Left forelimb (tissue), 1 donor: ENCODE data around the gene NDOR1.
"Not testable (repeated sequence)": the region's sequence is repeated elsewhere in the genome, so short reads cannot be mapped to it uniquely, and the experiment has no call there.

Source experiments
- DNase-seq: peaks from one replicate; pipeline ENCODE4 v3.0.0-alpha.2; 2018; ENCODE audit warnings: low spot score

Gene NDOR1

DNA sequence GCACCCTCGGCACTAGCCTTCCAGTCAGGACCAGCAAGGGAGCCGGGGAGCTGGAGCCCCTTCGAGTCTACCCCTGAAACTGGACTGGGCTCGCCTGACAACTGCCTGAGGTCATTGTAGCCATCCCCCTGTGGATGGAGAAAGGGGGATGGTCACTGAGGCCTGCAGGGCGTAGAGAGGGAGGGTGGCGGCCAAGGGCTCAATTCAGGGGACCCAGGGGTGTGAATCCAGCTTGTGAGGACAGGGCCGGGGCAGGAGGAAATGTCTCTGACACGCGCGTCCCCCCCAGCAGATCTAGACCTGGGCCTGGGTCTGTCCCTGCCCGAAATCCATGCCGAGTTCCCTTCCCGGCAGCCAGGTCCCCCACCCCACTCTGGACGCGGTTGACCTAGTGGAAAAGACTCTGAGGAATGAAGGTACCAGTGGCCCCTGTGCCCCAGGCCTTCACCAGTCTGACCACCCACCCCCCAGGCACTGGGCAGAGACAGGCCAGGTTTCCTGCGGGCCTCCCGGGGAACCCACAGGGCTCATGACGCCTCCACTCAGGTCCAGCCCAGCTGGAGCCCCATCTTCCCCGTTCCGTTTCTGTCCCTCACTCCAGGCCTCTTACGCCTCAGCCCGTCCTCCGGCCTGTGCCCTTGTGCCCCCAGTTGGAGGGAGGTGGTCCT, 26.0 kb downstream of the NDOR1 start:
- DNase-seq, result no peak

DNA sequence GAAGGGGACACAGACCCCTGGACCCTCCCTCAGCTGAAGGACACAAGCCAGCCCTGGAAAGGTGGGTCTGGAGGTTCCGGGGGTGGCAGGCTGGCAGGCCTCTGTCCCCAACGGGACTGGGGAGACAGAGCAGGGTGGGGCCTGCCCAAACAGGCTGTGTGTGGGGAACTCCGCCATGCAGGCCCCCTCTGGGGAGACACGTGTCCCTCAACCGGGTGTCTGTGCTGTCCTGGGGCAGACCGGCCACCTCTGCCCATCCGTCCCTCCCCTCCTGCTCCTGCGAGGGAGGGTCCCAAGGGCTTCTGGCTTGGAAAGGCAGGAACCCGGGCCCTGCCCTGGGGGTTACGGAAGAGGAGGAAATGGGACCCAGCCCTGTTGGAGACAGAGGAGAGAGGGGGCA, 26.6 kb downstream of the NDOR1 start:
- no peak for DNase-seq

DNA sequence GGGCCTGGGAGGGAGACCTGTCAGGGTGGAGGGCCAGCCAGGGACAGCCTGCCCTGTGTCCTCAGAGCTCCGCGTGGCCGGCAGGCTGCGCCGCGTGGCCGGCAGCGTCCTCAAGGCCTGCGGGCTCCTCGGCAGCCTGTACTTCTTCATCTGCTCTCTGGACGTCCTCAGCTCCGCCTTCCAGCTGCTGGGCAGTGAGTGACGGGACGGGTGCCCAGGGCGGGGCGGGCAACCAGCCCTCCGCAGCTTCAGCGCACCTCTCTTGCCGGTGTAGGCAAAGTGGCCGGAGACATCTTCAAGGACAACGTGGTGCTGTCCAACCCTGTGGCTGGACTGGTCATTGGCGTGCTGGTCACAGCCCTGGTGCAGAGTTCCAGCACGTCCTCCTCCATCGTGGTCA, 27.0 kb downstream of the NDOR1 start:
- no peak for DNase-seq

DNA sequence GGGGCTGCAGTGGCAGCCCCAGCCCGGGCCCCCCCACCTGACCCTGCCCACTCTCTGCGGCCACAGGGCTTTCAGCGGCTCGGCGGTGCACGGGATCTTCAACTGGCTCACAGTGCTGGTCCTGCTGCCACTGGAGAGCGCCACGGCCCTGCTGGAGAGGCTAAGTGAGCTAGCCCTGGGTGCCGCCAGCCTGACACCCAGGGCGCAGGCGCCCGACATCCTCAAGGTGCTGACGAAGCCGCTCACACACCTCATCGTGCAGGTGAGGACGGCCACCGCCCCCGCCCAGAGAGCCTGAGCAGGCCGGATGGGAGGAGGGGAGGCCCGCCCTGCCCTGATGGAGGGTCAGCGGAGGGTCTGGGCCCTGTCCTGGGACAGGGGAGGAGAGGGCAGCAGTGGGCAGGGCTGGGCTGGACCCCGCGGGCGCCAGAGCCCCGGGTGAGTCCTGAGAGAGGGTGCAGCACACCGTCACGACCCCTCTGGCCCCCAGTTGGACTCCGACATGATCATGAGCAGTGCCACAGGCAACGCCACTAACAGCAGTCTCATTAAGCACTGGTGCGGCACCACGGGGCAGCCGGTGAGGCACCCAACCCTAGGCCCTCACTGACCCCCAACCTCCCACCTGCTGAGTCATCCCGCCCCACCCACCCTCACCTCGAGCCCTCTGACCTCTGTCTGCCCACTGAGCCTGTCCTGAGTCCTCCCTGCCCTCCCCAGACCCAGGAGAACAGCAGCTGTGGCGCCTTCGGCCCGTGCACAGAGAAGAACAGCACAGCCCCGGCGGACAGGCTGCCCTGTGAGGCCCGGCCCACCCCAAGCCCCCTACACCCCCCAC, 27.9 kb downstream of the NDOR1 start:
- DNase-seq, result no peak

DNA sequence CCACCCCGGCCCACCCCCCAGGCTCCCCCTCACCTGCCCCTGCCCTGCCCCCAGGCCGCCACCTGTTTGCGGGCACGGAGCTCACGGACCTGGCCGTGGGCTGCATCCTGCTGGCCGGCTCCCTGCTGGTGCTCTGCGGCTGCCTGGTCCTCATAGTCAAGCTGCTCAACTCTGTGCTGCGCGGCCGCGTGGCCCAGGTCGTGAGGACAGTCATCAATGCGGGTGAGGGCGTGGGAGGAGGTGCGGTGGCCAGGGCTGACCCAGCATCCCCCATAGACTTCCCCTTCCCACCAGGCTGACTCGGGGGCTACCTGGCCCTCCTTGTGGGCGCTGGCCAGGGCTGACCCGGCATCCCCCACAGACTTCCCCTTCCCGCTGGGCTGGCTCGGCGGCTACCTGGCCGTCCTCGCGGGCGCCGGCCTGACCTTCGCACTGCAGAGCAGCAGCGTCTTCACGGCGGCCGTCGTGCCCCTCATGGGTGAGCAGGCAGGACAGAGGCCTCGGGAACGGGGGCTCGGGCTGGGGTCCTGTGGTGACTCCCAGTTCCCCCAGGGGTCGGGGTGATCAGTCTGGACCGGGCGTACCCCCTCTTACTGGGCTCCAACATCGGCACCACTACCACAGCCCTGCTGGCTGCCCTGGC, 28.7 kb downstream of the NDOR1 start:
- no peak for DNase-seq

DNA sequence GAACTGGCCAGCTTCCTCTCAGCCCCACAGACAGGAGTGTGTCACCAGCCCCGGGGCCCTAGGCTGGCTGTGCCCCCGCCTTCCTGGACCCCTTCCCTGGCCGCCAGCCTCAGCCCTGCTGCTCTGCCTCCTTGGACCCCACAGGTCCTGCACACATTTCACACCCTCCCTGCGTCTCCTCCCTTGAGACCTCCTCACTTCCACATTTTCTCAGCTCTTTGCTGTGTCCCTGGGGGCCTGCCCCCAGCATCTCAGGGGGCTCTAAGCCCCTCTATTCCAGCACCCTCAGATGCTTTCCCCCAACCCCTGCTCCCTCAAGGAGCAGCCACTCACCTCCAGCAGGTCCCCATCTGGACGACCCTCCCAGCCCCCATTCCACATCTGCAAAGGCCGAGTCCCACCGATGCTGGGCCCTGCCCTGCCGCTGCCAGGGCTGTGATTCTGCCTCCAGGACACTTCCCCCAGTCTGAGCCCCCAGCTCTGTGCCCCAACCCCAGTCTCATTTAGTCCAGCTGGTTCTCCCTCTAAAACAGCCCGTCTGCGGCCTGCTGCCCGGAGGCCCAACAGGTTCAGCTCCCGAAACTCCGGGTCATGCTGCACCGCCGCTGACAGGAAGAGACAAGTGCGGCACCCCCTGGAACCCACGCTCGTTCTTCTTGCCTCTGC, 29.4 kb downstream of the NDOR1 start:
- no peak for DNase-seq

DNA sequence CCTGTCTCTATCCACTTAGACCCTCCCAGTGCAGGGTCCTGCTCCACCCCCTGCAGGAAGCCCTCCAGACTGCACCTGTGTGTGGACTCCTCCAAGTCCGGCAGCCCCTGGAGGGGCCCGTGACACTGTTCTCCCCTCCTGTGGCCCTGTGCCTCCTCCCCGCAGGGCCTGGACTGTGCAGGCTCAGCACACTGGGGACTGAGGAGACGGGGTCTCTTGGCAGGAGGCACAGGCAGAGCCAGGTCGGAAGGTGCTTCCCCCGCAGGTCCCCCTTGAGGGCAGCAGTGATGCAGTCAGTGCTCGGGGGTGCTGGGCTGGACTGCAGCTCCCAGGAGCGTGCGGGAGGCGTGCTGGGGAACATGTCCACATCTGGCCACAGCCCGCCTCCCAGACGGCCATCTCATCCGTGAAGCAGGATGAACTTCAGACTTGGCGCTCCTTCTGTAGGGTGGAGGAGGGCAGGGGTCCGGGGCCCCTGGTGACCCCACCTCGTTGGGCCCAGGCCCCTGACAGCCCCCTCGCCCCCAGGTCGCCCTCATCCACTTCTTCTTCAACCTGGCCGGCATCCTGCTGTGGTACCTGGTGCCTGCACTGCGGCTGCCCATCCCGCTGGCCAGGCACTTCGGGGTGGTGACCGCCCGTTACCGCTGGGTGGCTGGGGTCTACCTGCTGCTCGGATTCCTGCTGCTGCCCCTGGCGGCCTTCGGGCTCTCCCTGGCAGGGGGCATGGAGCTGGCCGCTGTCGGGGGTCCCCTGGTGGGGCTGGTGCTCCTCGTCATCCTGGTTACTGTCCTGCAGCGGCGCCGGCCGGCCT, 30.1 kb downstream of the NDOR1 start:
- DNase-seq, result no peak

DNA sequence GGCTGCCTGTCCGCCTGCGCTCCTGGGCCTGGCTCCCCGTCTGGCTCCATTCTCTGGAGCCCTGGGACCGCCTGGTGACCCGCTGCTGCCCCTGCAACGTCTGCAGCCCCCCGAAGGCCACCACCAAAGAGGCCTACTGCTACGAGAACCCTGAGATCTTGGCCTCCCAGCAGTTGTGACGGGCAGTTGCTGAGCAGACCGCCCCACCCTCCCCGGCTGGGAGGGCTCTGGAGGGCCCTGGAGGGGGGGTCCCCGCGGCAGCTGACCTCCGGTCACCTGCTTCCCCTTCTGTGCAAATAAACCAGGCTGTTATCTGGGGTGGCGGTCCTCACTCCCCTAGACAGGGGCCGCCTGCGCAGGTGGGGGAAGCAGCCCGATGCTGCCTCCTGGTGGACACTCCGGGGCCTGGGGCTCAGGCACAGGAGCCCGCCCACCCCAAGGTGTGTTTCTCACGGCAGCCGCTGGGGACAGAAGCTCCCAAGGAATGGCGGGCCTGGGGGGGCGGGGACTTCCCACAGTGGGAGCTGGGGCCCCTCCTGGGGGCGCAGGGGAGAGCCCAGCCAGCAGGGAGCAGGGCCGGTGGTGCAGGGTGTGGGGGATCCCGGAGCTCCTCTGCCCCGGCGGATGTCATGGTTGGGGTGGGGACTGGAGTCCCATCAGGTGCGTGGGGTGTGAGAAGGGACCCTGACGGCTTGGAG, 30.9 kb downstream of the NDOR1 start:
- peak; percentile 87 for DNase-seq

DNA sequence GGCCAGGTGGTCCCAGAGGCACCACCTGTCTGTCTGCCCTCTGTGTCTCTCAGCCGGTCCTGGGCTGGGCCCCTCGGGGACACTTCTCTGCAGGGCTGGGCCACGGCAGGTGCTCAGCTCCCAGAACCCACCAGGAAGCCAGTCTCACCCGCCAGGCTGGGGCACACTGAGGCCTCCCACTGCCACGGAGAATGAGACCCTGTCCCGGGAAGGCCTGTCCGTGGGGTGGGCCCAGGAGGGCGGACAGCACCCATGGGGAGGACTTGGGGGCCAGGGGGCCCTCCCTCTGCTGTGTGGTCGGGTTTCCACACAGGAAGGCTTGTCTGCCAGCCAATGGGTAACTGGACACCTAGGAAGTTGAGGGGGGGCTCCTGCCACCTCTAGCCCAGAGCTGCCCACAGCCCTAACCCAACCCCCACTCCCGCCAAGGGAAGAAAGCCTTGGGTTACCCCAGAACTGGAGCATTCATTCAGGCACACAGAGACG, 31.5 kb downstream of the NDOR1 start:
- no peak for DNase-seq

DNA sequence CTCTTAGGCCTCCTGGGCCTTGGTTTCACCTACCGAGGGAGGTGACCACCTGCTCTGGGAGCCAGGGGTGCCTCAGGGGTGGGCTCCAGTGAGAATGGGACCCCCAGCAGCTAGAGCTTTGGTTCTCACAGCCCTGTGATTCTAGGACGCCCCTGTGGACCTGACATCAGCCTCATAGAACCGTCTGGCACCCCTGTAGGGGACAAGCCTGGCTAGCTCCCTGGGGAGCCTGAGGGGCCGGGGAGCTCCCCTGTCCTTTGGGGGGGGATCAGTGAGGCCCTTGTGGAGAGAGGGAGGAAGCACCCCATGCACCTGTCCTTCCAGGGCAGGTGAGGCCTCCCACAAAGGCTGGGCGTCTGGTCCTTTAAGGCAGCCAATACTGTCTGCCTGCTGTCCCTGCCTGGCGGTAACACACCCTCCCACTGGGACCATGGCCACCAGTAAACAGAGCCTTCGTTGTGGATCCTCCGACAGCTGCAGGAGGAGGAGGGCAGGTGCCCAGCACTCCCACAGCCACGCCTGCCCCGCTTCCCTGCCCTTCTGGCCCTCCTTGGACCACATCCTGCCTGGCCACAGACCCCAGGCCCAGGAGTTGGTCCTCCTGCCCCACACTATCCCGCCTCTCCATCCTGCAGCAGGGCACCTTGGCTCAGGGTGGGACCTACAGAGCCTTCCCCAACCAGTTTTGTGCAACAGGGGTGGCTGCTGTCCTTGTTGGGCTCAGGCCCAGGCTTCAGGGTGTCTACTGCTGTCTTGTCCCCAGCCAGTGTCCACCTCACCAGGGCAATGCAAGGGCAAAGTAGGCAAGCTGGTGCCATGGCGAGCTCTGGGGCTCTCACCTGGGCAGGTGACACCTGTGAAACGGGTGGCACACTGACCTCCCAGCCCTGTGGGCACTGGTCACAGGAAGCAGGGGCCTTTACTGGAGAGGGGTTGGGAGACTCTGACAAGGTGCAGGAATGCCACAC, 32.5 kb downstream of the NDOR1 start:
- no peak for DNase-seq

DNA sequence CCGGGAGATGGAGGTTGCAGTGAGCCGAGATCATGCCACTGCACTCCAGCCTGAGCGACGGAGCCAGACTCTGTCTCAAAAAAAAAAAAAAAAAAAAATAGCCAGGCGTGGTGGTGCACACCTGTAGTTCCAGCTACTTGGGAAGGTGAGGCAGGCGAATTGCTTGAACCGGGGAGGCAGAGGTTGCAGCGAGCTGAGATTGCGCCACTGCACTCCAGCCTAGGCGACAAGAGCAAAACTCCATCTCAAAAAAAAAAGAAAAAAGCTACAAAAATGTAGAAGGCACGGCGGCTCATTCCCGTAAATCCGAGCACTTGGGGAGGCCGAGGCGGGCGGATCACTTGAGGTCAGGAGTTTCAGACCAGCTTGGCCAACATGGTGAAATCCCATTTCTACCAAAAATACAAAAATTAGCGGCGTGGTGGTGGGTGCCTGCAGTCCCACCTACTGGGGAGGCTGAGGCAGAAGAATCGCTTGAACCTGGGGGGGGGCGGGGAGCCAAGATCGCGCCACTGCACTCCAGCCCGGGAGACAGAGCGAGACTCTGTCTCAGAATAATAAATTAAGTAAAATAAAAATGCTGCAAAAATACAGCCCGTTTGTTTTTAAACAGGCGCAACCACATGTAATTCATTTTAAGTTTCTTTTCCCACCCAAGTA, 34.2 kb downstream of the NDOR1 start:
- not testable (repeated sequence) for DNase-seq

DNA sequence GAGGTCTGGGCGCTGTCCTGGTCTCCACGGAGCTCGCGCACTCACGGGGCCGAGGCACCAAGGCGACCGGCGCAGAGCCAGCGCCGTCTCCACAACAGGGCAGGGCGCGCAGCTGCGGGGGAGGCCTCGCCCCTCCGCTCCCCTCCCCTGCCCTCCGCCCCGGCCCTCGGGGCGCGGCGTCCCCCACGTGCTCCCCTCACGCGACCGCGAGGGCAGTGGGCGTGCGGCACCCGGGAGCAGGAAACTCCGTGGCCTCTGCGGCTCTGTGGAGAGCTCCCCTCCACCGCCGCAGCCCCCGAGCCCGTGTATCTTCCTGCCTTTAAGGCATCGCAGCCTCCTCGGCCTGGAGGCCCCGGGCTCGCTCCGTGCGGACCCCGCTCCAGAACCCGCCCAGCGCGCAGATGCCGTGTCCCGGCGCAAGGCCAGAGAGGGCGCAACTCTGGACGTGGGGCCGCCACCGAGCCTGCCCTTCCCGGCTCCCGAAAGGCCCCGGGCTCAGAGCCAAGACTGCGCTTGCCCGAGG, 34.9 kb downstream of the NDOR1 start:
- peak; percentile 88 for DNase-seq

DNA sequence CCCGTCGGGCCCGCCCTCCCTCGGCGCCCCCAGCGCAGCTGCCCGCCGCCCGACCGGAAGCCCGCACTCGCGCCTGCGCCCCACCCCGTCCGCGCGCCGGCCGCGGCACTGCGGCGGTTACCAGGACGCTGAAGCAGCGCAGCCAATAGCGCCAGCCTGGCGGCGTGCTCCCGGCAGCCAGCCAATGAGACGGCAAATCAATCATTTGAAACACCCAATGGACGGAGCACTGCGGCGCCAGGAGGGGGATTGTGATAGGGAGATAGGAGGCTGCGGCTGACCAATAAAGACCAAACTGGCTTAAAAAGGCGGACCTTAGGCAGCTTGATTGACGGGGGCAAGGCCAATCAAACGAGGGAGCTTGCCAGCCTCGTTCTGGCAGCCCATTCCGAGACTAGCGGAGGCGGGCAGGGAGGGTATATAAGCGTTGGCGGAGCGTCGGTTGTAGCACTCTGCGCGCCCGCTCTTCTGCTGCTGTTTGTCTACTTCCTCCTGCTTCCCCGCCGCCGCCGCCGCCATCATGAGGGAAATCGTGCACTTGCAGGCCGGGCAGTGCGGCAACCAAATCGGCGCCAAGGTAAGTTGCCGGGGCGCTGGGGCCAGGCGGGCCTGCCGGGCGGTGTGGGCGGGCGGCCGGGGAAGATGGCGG, 35.5 kb downstream of the NDOR1 start, which contains the start of gene TUBB4B:
TUBB4B (plus strand) TSS at position 447 of the 649 bp plus-strand sequence; CDS start at position 521, 74 bp downstream.
- DNase-seq, result peak; percentile 100

DNA sequence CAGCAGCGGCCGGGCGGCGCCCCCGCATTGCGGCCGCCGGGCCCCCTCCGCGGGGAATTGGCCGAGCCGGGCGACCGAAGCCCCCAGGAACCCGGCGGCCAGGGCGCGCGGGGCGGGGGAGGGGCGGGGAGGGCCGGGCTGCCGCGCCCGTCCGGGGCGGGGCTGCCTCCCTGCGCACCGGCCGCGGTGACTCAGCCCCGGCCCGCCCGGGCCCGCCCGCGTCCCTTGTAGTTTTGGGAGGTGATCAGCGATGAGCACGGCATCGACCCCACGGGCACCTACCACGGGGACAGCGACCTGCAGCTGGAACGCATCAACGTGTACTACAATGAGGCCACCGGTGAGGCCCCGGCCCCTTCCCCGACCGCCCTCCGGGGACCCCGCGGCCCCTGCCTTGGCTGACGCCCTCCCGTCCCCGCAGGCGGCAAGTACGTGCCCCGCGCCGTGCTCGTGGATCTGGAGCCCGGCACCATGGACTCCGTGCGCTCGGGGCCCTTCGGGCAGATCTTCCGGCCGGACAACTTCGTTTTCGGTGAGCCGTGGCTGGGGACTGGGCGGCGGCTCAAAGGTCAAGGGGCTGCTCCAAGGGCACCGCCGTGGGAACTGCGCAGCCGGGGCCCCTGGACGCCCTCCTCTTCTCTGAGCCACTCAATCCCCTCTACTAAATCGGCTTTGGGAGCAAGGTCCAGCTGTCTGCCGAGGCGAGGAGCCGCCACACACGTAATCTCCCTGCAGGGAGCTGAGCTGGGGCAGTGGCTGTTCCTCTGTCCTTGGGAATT, 36.2 kb downstream of the NDOR1 start:
- DNase-seq, result no peak

DNA sequence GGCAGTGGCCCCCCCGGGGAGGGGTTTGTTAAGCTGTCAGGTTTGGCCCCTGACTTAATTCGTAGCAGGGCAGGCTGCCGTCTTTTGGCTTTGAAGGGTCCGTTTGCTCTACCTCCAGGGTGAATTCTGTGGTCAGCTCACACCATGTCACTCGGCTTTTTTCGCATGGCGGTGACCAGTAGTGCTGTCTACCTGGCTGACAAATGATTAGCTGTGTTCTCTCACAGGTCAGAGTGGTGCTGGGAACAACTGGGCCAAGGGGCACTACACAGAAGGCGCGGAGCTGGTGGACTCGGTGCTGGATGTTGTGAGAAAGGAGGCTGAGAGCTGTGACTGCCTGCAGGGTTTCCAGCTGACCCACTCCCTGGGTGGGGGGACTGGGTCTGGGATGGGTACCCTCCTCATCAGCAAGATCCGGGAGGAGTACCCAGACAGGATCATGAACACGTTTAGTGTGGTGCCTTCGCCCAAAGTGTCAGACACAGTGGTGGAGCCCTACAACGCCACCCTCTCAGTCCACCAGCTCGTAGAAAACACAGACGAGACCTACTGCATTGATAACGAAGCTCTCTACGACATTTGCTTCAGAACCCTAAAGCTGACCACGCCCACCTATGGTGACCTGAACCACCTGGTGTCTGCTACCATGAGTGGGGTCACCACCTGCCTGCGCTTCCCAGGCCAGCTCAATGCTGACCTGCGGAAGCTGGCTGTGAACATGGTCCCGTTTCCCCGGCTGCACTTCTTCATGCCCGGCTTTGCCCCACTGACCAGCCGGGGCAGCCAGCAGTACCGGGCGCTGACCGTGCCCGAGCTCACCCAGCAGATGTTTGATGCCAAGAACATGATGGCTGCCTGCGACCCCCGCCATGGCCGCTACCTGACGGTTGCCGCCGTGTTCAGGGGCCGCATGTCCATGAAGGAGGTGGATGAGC, 37.0 kb downstream of the NDOR1 start:
- no peak for DNase-seq

DNA sequence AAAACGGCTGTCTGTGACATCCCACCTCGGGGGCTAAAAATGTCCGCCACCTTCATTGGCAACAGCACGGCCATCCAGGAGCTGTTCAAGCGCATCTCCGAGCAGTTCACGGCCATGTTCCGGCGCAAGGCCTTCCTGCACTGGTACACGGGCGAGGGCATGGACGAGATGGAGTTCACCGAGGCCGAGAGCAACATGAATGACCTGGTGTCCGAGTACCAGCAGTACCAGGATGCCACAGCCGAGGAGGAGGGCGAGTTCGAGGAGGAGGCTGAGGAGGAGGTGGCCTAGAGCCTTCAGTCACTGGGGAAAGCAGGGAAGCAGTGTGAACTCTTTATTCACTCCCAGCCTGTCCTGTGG, 37.7 kb downstream of the NDOR1 start:
- not testable (repeated sequence) for DNase-seq
